Rectal smooth muscle tissue (tissue), 1 donor: ENCODE results near the gene MINDY3.

ENCODE experiments used
- H3K27ac ChIP-seq: one replicate; pipeline ENCODE4 v1.7.0; 2013; ENCODE audit warnings: low read depth, low read length, inconsistent platforms
- H3K27me3 ChIP-seq: one replicate; pipeline ENCODE4 v1.7.0; 2013; ENCODE audit warnings: low read length; ENCODE audit not compliant: control insufficient read depth, insufficient read depth
- H3K36me3 ChIP-seq: one replicate; pipeline ENCODE4 v1.7.0; 2013; ENCODE audit warnings: low read length; ENCODE audit not compliant: control insufficient read depth, insufficient read depth
- H3K4me1 ChIP-seq: one replicate; pipeline ENCODE4 v1.7.0; 2013; ENCODE audit warnings: low read length; ENCODE audit not compliant: control insufficient read depth, insufficient read depth
- H3K4me3 ChIP-seq: one replicate; pipeline ENCODE4 v1.7.0; 2013; ENCODE audit warnings: low read length
- H3K9ac ChIP-seq: one replicate; pipeline ENCODE4 v1.7.0; 2013; ENCODE audit warnings: low read length

Gene MINDY3

DNA sequence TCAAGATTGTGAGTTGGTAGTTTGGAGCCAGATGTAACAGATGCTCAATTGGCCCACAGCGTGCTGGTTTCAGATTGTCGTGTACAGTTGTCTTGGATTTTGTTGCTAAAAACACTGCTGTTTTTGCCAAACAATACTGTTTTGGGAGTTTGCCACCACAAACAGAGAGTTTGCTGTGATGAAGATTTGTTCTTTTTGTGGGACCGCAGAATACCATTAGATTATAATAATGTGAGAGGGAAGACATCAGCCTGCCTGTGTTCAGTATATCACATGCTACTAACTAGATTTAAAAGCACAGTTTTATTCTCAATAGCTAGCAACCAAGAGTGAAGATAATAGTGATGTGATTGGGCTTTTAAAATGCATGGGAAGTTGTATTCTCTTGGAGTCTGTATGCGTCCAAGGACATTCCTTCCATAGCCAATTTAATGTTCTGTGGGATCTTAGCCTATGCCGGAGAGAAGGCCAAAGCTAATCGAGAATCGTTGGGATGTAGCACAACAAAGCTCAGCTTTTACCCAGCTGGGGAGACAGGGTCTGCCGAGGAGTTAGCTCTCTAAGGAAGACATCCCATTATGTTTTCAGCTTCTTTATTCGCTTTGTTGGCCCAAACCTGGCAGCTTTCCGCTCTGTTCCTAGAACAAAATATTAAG is 121.9 kb downstream of the MINDY3 start:
- Histone ChIP-seq H3K27me3 (no peaks in the 10 kb centered on the region), H3K4me3 (no peak overlapping the region), H3K9ac (no peak overlapping the region), H3K4me1 (peaks cover 3% of the 10 kb centered on the region), H3K36me3 (no peaks in the 10 kb centered on the region), H3K27ac (peak overlapping the region; percentile 41)

DNA sequence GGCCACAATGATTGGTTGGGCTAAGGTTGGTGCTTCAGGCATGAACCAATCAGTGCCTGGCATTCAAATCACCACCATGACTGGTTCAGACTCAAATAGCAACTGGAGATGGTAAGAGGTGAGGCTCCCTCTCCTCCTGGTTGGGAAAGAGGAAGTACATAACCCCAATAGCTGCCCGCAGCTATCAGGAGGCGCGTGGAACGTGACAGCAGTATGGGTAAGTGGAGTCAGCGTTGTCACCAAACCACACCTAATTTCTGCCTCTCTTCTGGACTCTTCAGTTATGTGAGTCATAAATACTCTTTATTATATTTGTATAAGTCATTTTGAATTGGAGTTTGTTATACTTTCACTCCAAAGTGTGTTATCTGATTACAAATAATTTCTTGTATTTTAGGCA is 122.7 kb downstream of the MINDY3 start:
- Histone ChIP-seq H3K27me3 (no peaks in the 10 kb centered on the region), H3K9ac (no peak overlapping the region), H3K4me1 (peaks cover 3% of the 10 kb centered on the region), H3K36me3 (no peaks in the 10 kb centered on the region), H3K4me3 (no peak overlapping the region), H3K27ac (no peak overlapping the region)

DNA sequence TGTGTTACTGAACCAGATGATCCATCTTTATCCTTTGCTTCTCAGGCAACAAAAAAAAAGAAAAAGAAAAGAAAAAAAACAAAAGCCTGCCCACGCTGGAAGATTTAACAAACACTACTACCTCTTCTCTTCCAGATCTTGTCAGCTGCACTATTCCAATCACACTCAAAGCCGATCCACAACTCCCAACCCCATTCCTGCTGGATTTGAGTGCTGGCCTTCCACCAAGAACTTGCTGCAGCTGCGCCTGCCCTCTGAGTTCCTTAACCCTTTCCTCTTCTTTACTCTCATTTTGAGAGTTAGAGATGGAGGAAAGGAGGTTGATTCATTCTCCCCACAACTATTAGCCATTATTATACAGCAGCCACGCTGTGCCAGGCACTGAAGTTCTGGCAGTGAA is 124.5 kb downstream of the MINDY3 start:
- H3K4me1 ChIP-seq: peaks cover 3% of the 10 kb centered on the region
- H3K27ac ChIP-seq: no peak overlapping the region
- H3K36me3 ChIP-seq: no peaks in the 10 kb centered on the region
- no peaks in the 10 kb centered on the region for H3K27me3 ChIP-seq
- H3K9ac ChIP-seq: no peak overlapping the region
- H3K4me3 ChIP-seq: no peak overlapping the region

DNA sequence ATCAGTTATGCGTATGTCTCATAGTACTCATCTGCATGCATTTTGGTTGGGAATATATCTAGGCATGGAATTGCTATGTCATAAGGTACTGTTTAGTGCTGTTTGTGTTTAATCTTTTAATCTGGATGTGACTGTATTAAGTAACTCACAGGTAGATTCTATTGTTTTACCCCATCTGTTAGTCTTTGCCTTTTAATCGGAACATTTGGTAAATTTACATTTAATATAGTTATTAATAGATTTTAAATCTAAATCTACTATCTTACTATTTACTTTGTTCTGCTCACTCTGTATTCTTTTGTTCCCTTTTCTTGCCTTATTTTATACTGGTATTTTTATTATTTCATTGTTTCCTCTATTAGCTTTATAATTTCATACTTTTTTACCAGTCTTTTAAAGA is 130.0 kb downstream of the MINDY3 start:
- Histone ChIP-seq H3K4me1 (peaks cover 2% of the 10 kb centered on the region), H3K27ac (no peak overlapping the region), H3K27me3 (no peaks in the 10 kb centered on the region), H3K9ac (no peak overlapping the region), H3K36me3 (no peaks in the 10 kb centered on the region), H3K4me3 (no peak overlapping the region)

DNA sequence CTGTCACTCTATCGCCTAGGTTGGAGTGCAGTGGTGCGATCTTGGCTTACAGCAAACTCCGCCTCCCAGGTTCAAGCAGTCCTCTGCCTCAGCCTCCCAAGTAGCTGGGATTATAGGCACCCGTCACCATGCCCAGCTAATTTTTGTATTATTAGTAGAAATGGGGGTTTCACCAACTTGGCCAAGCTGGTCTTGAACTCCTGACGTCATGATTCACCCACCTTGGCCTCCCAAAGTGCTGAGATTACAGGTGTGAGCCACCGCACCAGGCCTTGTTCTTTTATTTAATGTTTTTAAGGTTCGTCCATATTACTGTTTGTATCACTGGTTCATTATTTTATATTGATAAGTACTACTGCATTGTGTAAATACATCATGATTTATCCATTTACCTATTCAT is 130.4 kb downstream of the MINDY3 start:
- Histone ChIP-seq H3K36me3 (no peaks in the 10 kb centered on the region), H3K4me3 (no peak overlapping the region), H3K4me1 (peaks cover 4% of the 10 kb centered on the region), H3K27ac (no peak overlapping the region), H3K27me3 (no peaks in the 10 kb centered on the region), H3K9ac (no peak overlapping the region)
